SK-N-DZ (cell line): ENCODE measurements around the gene HOXD10.

Source experiments
- DNase-seq: peaks from one replicate; pipeline ENCODE4 v3.0.0-alpha.2; 2015; ENCODE audit warnings: low spot score

The HOXD10 gene

GRCh38 chr2:176134035-176134434 lies 17.5 kb downstream of the HOXD10 start:
- DNase-seq: no peak

GRCh38 chr2:176135035-176135440 lies 18.5 kb downstream of the HOXD10 start:
- DNase-seq: peak; percentile 65

- no peak for DNase-seq
These were observed 20.0 kb downstream of the HOXD10 start for GRCh38 chr2:176136374-176137251.

GRCh38 chr2:176137252-176137580 lies 20.6 kb downstream of the HOXD10 start:
- no peak for DNase-seq

GRCh38 chr2:176137906-176138305 lies 21.3 kb downstream of the HOXD10 start:
- DNase-seq: no peak

GRCh38 chr2:176138526-176138922 lies 21.9 kb downstream of the HOXD10 start:
- no peak for DNase-seq

GRCh38 chr2:176138923-176139660 lies 22.5 kb downstream of the HOXD10 start:
- no peak for DNase-seq

- no peak for DNase-seq
These were observed 23.3 kb downstream of the HOXD10 start for GRCh38 chr2:176139661-176140512.

GRCh38 chr2:176140513-176141317 lies 24.1 kb downstream of the HOXD10 start:
- no peak for DNase-seq

GRCh38 chr2:176142281-176142680 lies 25.7 kb downstream of the HOXD10 start:
- no peak for DNase-seq

- DNase-seq: no peak
These were observed 28.7 kb downstream of the HOXD10 start for GRCh38 chr2:176145085-176145969.

- DNase-seq: peak; percentile 62
These were observed 29.5 kb downstream of the HOXD10 start for GRCh38 chr2:176146101-176146500.

- DNase-seq: no peak
These were observed 30.1 kb downstream of the HOXD10 start for GRCh38 chr2:176146645-176147044.

- no peak for DNase-seq
These were observed 30.7 kb downstream of the HOXD10 start for GRCh38 chr2:176147210-176147799.

GRCh38 chr2:176147800-176148496 lies 31.4 kb downstream of the HOXD10 start:
- DNase-seq: no peak

GRCh38 chr2:176148751-176149421 lies 32.3 kb downstream of the HOXD10 start:
- DNase-seq: no peak

- DNase-seq: no peak
These were observed 32.9 kb downstream of the HOXD10 start for GRCh38 chr2:176149481-176149938.

GRCh38 chr2:176149939-176150583 lies 33.5 kb downstream of the HOXD10 start:
- DNase-seq: no peak
